ENCODE measurements around the gene ZNF365.
"Not testable (repeated sequence)": the region's sequence is repeated elsewhere in the genome, so short reads cannot be mapped to it uniquely, and the experiment has no call there.

ZNF365 gene

GRCh38 chr10:62402508-62402907 is 28.3 kb downstream of the ZNF365 start:
- TF ChIP-seq, protein P1, sequence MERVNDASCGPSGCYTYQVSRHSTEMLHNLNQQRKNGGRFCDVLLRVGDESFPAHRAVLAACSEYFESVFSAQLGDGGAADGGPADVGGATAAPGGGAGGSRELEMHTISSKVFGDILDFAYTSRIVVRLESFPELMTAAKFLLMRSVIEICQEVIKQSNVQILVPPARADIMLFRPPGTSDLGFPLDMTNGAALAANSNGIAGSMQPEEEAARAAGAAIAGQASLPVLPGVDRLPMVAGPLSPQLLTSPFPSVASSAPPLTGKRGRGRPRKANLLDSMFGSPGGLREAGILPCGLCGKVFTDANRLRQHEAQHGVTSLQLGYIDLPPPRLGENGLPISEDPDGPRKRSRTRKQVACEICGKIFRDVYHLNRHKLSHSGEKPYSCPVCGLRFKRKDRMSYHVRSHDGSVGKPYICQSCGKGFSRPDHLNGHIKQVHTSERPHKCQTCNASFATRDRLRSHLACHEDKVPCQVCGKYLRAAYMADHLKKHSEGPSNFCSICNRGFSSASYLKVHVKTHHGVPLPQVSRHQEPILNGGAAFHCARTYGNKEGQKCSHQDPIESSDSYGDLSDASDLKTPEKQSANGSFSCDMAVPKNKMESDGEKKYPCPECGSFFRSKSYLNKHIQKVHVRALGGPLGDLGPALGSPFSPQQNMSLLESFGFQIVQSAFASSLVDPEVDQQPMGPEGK (CRISPR knock-in tag; IDR thresholded peaks at IDR 0.05; ENCODE audit: borderline replicate concordance), result no peak

GRCh38 chr10:62410528-62410927 is 36.4 kb downstream of the ZNF365 start:
- TF ChIP-seq ZNF8 (CRISPR knock-in tag; IDR thresholded peaks at IDR 0.05), result peak; percentile 71; the same call in 1 of the 2 replicates
- ATAC-seq, result not testable (repeated sequence)

More at GRCh38 chr10:62402508-62402907, 28.3 kb downstream of the ZNF365 start:
- no peak for ATAC-seq

GRCh38 chr10:62410934-62411333 is 36.8 kb downstream of the ZNF365 start:
- not testable (repeated sequence) for ATAC-seq

- TF ChIP-seq POU6F1 (CRISPR knock-in tag; IDR thresholded peaks at IDR 0.05; ENCODE audit: borderline replicate concordance, low read depth), result no peak
- TF ChIP-seq TOX (CRISPR knock-in tag; IDR thresholded peaks at IDR 0.05; ENCODE audit: borderline replicate concordance), result no peak
- TF ChIP-seq RARB (CRISPR knock-in tag; IDR thresholded peaks at IDR 0.05), result no peak
- no peak for TF ChIP-seq ZFP30 (CRISPR knock-in tag; IDR thresholded peaks at IDR 0.05)
- TF ChIP-seq TSHZ2 (CRISPR knock-in tag; IDR thresholded peaks at IDR 0.05), result no peak
- TF ChIP-seq, protein P1 (CRISPR knock-in tag; IDR thresholded peaks at IDR 0.05; ENCODE audit: borderline replicate concordance), result no peak
- TF ChIP-seq, protein P2, sequence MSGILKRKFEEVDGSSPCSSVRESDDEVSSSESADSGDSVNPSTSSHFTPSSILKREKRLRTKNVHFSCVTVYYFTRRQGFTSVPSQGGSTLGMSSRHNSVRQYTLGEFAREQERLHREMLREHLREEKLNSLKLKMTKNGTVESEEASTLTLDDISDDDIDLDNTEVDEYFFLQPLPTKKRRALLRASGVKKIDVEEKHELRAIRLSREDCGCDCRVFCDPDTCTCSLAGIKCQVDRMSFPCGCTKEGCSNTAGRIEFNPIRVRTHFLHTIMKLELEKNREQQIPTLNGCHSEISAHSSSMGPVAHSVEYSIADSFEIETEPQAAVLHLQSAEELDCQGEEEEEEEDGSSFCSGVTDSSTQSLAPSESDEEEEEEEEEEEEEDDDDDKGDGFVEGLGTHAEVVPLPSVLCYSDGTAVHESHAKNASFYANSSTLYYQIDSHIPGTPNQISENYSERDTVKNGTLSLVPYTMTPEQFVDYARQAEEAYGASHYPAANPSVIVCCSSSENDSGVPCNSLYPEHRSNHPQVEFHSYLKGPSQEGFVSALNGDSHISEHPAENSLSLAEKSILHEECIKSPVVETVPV (CRISPR knock-in tag; IDR thresholded peaks at IDR 0.05), result no peak
- no peak for TF ChIP-seq SNAI2 (CRISPR knock-in tag; IDR thresholded peaks at IDR 0.05)
- no peak for ATAC-seq
Measured at GRCh38 chr10:62413048-62413447, 38.9 kb downstream of the ZNF365 start.

GRCh38 chr10:62413652-62414051 is 39.5 kb downstream of the ZNF365 start:
- no peak for ATAC-seq
- TF ChIP-seq TCF4 (CRISPR knock-in tag; IDR thresholded peaks at IDR 0.05; ENCODE audit: borderline replicate concordance) (no peak), TSHZ2 (CRISPR knock-in tag; IDR thresholded peaks at IDR 0.05) (no peak), ZNF565 (CRISPR knock-in tag; conservative IDR thresholded peaks at IDR 0.05; ENCODE audit: low read depth) (no peak), ZC3H10 (CRISPR knock-in tag; IDR thresholded peaks at IDR 0.05) (no peak), ZFP3 (CRISPR knock-in tag; IDR thresholded peaks at IDR 0.05) (no peak), ISL1 (CRISPR knock-in tag; IDR thresholded peaks at IDR 0.05) (no peak), ARNTL (CRISPR knock-in tag; IDR thresholded peaks at IDR 0.05; ENCODE audit: borderline replicate concordance, low read depth) (no peak), ZFP30 (CRISPR knock-in tag; IDR thresholded peaks at IDR 0.05) (no peak), ZNF8 (CRISPR knock-in tag; IDR thresholded peaks at IDR 0.05) (no peak)
- TF ChIP-seq, protein P2 (CRISPR knock-in tag; IDR thresholded peaks at IDR 0.05), result no peak
- TF ChIP-seq, protein P1 (CRISPR knock-in tag; IDR thresholded peaks at IDR 0.05; ENCODE audit: borderline replicate concordance), result no peak
